SK-MEL-5 (cell line): ENCODE measurements around the gene PRR19. TPM values are rescaled to one million over a fixed set of nuclear protein-coding genes. Genes with fewer than 3 reads are reported as not detected.

Source experiments
- DNase-seq: peaks from one replicate; pipeline ENCODE4 v3.0.0-alpha.2; 2016; ENCODE audit warnings: low read depth, low spot score
- in situ Hi-C: cut with HindIII; loops from 2 replicates; pipeline ENCODE4 v1.10.0; 2016; ENCODE audit warnings: low sequenced_read_pairs, high pct_unique_total_duplicates, low pct_unique_long_range_greater_than_20kb
- total RNA-seq: library from RNA; depleted of rRNA; stranded (reverse); fragments of >200 nt; shearing (Covaris generic); gene quantifications from 2 replicates; pipeline ENCODE4 v1.2.3, GENCODE V29; 2014

The PRR19 gene
- total RNA-seq, 1 experiment from 2014 or later, result 1.2 TPM

GRCh38 chr19:42279902-42280814, 21.8 kb upstream of the PRR19 start:
- in situ Hi-C loops, result no loop called here

GRCh38 chr19:42280815-42281145, 21.2 kb upstream of the PRR19 start:
- in situ Hi-C loops, result no loop called here
- no peak for DNase-seq

More at GRCh38 chr19:42279902-42280814, 21.8 kb upstream of the PRR19 start:
- DNase-seq, result peak; percentile 86

- DNase-seq, result no peak
- in situ Hi-C loops, result no loop called here
These were observed 20.6 kb upstream of the PRR19 start for GRCh38 chr19:42281146-42281826.

GRCh38 chr19:42281827-42282762, 19.8 kb upstream of the PRR19 start:
- in situ Hi-C loops, result no loop called here

GRCh38 chr19:42282819-42283187, 19.1 kb upstream of the PRR19 start:
- in situ Hi-C loops, result no loop called here
- DNase-seq, result no peak

More at GRCh38 chr19:42281827-42282762, 19.8 kb upstream of the PRR19 start:
- DNase-seq, result no peak

GRCh38 chr19:42283188-42284065, 18.5 kb upstream of the PRR19 start:
- in situ Hi-C loops, result no loop called here
- peak; percentile 87 for DNase-seq

GRCh38 chr19:42284066-42284501, 17.8 kb upstream of the PRR19 start:
- DNase-seq, result peak; percentile 73
- in situ Hi-C loops, result no loop called here

GRCh38 chr19:42284591-42285341, 17.2 kb upstream of the PRR19 start:
- in situ Hi-C loops, result no loop called here
- no peak for DNase-seq

GRCh38 chr19:42285541-42285941, 16.4 kb upstream of the PRR19 start:
- in situ Hi-C loops, result no loop called here
- no peak for DNase-seq

- no peak for DNase-seq
- in situ Hi-C loops, result no loop called here
These were observed 16.0 kb upstream of the PRR19 start for GRCh38 chr19:42285988-42286348.

- DNase-seq, result no peak
- in situ Hi-C loops, result no loop called here
These were observed 15.4 kb upstream of the PRR19 start for GRCh38 chr19:42286349-42287016.

- in situ Hi-C loops, result no loop called here
- DNase-seq, result no peak
These were observed 14.7 kb upstream of the PRR19 start for GRCh38 chr19:42287017-42287826.

GRCh38 chr19:42287827-42288107, 14.2 kb upstream of the PRR19 start:
- no peak for DNase-seq
- in situ Hi-C loops, result no loop called here

- in situ Hi-C loops, result no loop called here
These were observed 13.5 kb upstream of the PRR19 start for GRCh38 chr19:42288387-42288786.

GRCh38 chr19:42288881-42289555, 12.9 kb upstream of the PRR19 start:
- in situ Hi-C loops, result no loop called here

More at GRCh38 chr19:42288387-42288786, 13.5 kb upstream of the PRR19 start:
- no peak for DNase-seq

More at GRCh38 chr19:42288881-42289555, 12.9 kb upstream of the PRR19 start:
- DNase-seq, result no peak
